Measurements from ENCODE around the gene MAP3K8. TPM values are rescaled to one million over a fixed set of nuclear protein-coding genes. Genes with fewer than 3 reads are reported as not detected.

Gene MAP3K8
- total and polyA plus RNA-seq, 2 of the 8 experiments (the other 6 are each of a cell fraction or from before 2014, with no cell fraction given), result 5.6 to 6.0 TPM

GRCh38 chr10:30433730-30434272 lies at the start of gene MAP3K8 (continued):
- no peak for TF ChIP-seq KDM1A (IDR thresholded peaks at IDR 0.05; ENCODE audit: borderline replicate concordance, low read length)
- TF ChIP-seq SP2 (IDR thresholded peaks at IDR 0.05; ENCODE audit: low read length), result no peak
- no peak for TF ChIP-seq NANOG (IDR thresholded peaks at IDR 0.05; ENCODE audit: insufficient read depth, low read depth, low read length, poor library complexity, severe bottlenecking)
- no peak for TF ChIP-seq CREB1 (IDR thresholded peaks at IDR 0.05)
- TF ChIP-seq RFX5 (IDR thresholded peaks at IDR 0.05; ENCODE audit: borderline replicate concordance, low read depth, low read length), result no peak
- TF ChIP-seq CHD7 (IDR thresholded peaks at IDR 0.05; ENCODE audit: insufficient replicate concordance, low read length), result no peak
- TF ChIP-seq SRF (IDR thresholded peaks at IDR 0.05; ENCODE audit: low read depth, low read length), result no peak
- TF ChIP-seq SUZ12 (IDR thresholded peaks at IDR 0.05; ENCODE audit: low read length), result no peak
- no peak for TF ChIP-seq CTCF (IDR thresholded peaks at IDR 0.05; ENCODE audit: control extremely low read depth in 1 of 3, insufficient read depth in 1 of 3, low read depth in 1 of 3, low read length in 3 of 3)

Measured in H1 (cell line).